ENCODE results near the gene OPCML. TPM values are rescaled to one million over a fixed set of nuclear protein-coding genes. Genes with fewer than 3 reads are reported as not detected.

Gene OPCML
- total RNA-seq, 1 donor from 2014 or later: not detected

- Histone ChIP-seq H3K27me3 (no peaks in the 10 kb centered on the region), H3K4me3 (no peak overlapping the region), H3K9me3 (no peaks in the 10 kb centered on the region), H3K36me3 (no peaks in the 10 kb centered on the region), H3K27ac (no peak overlapping the region), H3K4me1 (no peaks in the 10 kb centered on the region)
- intact Hi-C loops (cut with DNase I): no loop called here
- TF ChIP-seq, protein P1, sequence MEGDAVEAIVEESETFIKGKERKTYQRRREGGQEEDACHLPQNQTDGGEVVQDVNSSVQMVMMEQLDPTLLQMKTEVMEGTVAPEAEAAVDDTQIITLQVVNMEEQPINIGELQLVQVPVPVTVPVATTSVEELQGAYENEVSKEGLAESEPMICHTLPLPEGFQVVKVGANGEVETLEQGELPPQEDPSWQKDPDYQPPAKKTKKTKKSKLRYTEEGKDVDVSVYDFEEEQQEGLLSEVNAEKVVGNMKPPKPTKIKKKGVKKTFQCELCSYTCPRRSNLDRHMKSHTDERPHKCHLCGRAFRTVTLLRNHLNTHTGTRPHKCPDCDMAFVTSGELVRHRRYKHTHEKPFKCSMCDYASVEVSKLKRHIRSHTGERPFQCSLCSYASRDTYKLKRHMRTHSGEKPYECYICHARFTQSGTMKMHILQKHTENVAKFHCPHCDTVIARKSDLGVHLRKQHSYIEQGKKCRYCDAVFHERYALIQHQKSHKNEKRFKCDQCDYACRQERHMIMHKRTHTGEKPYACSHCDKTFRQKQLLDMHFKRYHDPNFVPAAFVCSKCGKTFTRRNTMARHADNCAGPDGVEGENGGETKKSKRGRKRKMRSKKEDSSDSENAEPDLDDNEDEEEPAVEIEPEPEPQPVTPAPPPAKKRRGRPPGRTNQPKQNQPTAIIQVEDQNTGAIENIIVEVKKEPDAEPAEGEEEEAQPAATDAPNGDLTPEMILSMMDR (IDR thresholded peaks at IDR 0.05): no peak
- DNase-seq (ENCODE audit: low spot score in 2 of 2): no peak
These were observed 186.2 kb downstream of the OPCML start for GRCh38 chr11:133346137-133346536.

- no peak for DNase-seq (ENCODE audit: low spot score in 2 of 2)
- Histone ChIP-seq H3K4me3 (no peak overlapping the region), H3K27ac (no peak overlapping the region), H3K9me3 (no peaks in the 10 kb centered on the region), H3K36me3 (no peaks in the 10 kb centered on the region), H3K27me3 (no peaks in the 10 kb centered on the region), H3K4me1 (no peaks in the 10 kb centered on the region)
- TF ChIP-seq, protein P1 (IDR thresholded peaks at IDR 0.05): no peak
- intact Hi-C loops (cut with DNase I): no loop called here
These were observed 188.3 kb downstream of the OPCML start for GRCh38 chr11:133343951-133344350.

GRCh38 chr11:133339495-133340140 is 192.7 kb downstream of the OPCML start:
- no peaks in the 10 kb centered on the region for H3K36me3 ChIP-seq

DNA sequence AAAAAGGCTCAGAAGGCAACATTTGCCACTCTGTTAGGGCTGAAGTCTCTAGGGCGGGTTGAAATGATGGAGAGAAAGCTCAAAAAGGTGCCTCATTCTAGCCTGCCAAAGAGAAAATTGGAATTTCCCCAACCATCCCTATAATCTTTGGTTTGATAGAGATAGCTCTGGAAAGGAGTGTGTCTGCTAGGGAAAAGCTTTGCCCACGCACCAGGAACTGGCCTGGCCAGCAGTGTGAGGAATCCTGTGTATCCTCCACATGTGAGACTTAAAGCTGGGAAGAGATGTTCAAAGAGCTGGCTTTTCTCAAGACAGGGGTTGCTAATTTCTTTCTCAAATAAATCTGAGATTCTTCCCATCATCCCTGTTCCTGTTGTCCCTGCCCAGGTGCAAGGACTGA is 193.7 kb downstream of the OPCML start:
- intact Hi-C loops (cut with DNase I): no loop called here

More at GRCh38 chr11:133339495-133340140, 192.7 kb downstream of the OPCML start:
- intact Hi-C loops (cut with DNase I): no loop called here
- Histone ChIP-seq H3K27me3 (no peaks in the 10 kb centered on the region), H3K27ac (no peak overlapping the region), H3K9me3 (no peaks in the 10 kb centered on the region), H3K4me3 (no peak overlapping the region), H3K4me1 (no peaks in the 10 kb centered on the region)
- TF ChIP-seq, protein P1 (IDR thresholded peaks at IDR 0.05): no peak
- no peak for DNase-seq (ENCODE audit: low spot score in 2 of 2)

GRCh38 chr11:133337951-133338418 is 194.3 kb downstream of the OPCML start:
- H3K36me3 ChIP-seq: no peaks in the 10 kb centered on the region
- H3K27ac ChIP-seq: no peak overlapping the region
- no peaks in the 10 kb centered on the region for H3K4me1 ChIP-seq
- no peaks in the 10 kb centered on the region for H3K27me3 ChIP-seq
- no peak overlapping the region for H3K4me3 ChIP-seq
- H3K9me3 ChIP-seq: no peaks in the 10 kb centered on the region
- TF ChIP-seq, protein P1 (IDR thresholded peaks at IDR 0.05): no peak
- intact Hi-C loops (cut with DNase I): no loop called here
- no peak for DNase-seq (ENCODE audit: low spot score in 2 of 2)

More for the DNA sequence above, 193.7 kb downstream of the OPCML start:
- Histone ChIP-seq H3K27ac (no peak overlapping the region), H3K4me3 (no peak overlapping the region), H3K4me1 (no peaks in the 10 kb centered on the region), H3K9me3 (no peaks in the 10 kb centered on the region), H3K36me3 (no peaks in the 10 kb centered on the region), H3K27me3 (no peaks in the 10 kb centered on the region)
- DNase-seq (ENCODE audit: low spot score in 2 of 2): no peak
- TF ChIP-seq, protein P1 (IDR thresholded peaks at IDR 0.05): no peak
